Measurements from ENCODE around the gene ICAM1. TPM values are rescaled to one million over a fixed set of nuclear protein-coding genes. Genes with fewer than 3 reads are reported as not detected.
A peak's percentile ranks its signal among the peaks of the same experiment; 100 is the strongest.

Gene ICAM1
- total RNA-seq, 1 experiment from 2014 or later: 2.3 TPM

GRCh38 chr19:10256970-10257615, 13.8 kb upstream of the ICAM1 start:
- H3K4ac ChIP-seq (ENCODE audit: low read depth, low read length): no peak overlapping the region
- H3K14ac ChIP-seq (ENCODE audit: insufficient read depth, low read length): no peak overlapping the region; the same call in 1 of the 2 replicates
- H3K56ac ChIP-seq (ENCODE audit: insufficient read length, low read depth, low read length): no peak overlapping the region
- H3K23ac ChIP-seq (ENCODE audit: insufficient read length, low read depth, low read length): no peak overlapping the region
- TF ChIP-seq CTCF (conservative IDR thresholded peaks at IDR 0.05): no peak
- no peaks in the 10 kb centered on the region for H3K9me3 ChIP-seq (ENCODE audit: control insufficient read depth, low read depth, low read length)
- H3K23me2 ChIP-seq (ENCODE audit: insufficient read length, low read depth, low read length, poor library complexity, severe bottlenecking): peaks cover 4% of the 10 kb centered on the region
- Mint-ChIP-seq H3K36me3 (ENCODE audit: insufficient read depth in 1 of 3, low read depth in 3 of 3) (peaks cover 29 to 57% (median 49%) of the 10 kb centered on the region in 3 experiments; a peak in 6 of 7 replicates), H3K27ac (0 out of 7 replicates have a peak overlapping the region, but pooled peaks of 1 of the 3 experiments have one; percentile 47), H3K9me3 (no peaks in the 10 kb centered on the region; a peak in 1 of 5 replicates), H3K4me3 (no peak overlapping the region), H3K4me1 (peaks cover 5 to 9% of the 10 kb centered on the region in 2 experiments), H3K27me3 (ENCODE audit: low read depth) (no peaks in the 10 kb centered on the region; the same call in 1 of the 2 replicates)
- H3K79me2 ChIP-seq (ENCODE audit: insufficient read depth, low read length): no peaks in the 10 kb centered on the region
- DNase-seq: no peak
- H2AK5ac ChIP-seq (ENCODE audit: insufficient read length, low read length): no peak overlapping the region
- H3K4me1 ChIP-seq (ENCODE audit: insufficient read depth, low read length): no peaks in the 10 kb centered on the region; the same call in 1 of the 2 replicates
- no peak overlapping the region for H3K27ac ChIP-seq (ENCODE audit: insufficient read length, low read depth, low read length)
- H3K79me1 ChIP-seq (ENCODE audit: insufficient read depth, low read depth, low read length, poor library complexity, severe bottlenecking): peaks cover 2% of the 10 kb centered on the region
- WGBS (ENCODE audit: extremely low coverage, insufficient read length, low lambda C conversion rate): no CpG with 5 or more reads among the region's 9 CpGs
- H3K27me3 ChIP-seq (ENCODE audit: insufficient read depth, low read length): no peaks in the 10 kb centered on the region
- no peak overlapping the region for H2BK12ac ChIP-seq (ENCODE audit: insufficient read length, low read depth, low read length)
- H4K8ac ChIP-seq (replicated peaks; ENCODE audit: insufficient read length, low read depth, low read length): no peak overlapping the region
- no peak overlapping the region for H2BK120ac ChIP-seq (ENCODE audit: low read depth, low read length, poor library complexity, severe bottlenecking)
- H2BK15ac ChIP-seq (ENCODE audit: low read depth, low read length): no peak overlapping the region
- H3T11ph ChIP-seq (ENCODE audit: low read length): no peak overlapping the region
- no peak overlapping the region for H3K4me2 ChIP-seq (ENCODE audit: insufficient read depth, insufficient read length, low read length)
- no peak overlapping the region for H3K18ac ChIP-seq (ENCODE audit: insufficient read length, low read depth, low read length)
- H4K91ac ChIP-seq (ENCODE audit: insufficient read length, low read depth, low read length): no peak overlapping the region
- H4K5ac ChIP-seq (ENCODE audit: insufficient read length, low read depth, low read length): no peak overlapping the region
- no peak overlapping the region for H2AFZ ChIP-seq (ENCODE audit: low read length)
- no peak overlapping the region for H2BK20ac ChIP-seq (ENCODE audit: low read depth, low read length, poor library complexity, severe bottlenecking)
- no peak overlapping the region for H2BK5ac ChIP-seq (ENCODE audit: insufficient read length, low read length)
- no peak overlapping the region for H3K9ac ChIP-seq (ENCODE audit: extremely low read depth, insufficient read length, low read length)
- H4K20me1 ChIP-seq (ENCODE audit: control insufficient read depth, insufficient read depth, insufficient read length): peaks cover 4% of the 10 kb centered on the region
